ENCODE results near the gene CALN1. TPM values are rescaled to one million over a fixed set of nuclear protein-coding genes. Genes with fewer than 3 reads are reported as not detected.

Gene CALN1
- total and polyA plus RNA-seq, 2 of the 8 experiments (the other 6 are each of a cell fraction or from before 2014, with no cell fraction given), result 6.4 to 15.2 TPM

DNA sequence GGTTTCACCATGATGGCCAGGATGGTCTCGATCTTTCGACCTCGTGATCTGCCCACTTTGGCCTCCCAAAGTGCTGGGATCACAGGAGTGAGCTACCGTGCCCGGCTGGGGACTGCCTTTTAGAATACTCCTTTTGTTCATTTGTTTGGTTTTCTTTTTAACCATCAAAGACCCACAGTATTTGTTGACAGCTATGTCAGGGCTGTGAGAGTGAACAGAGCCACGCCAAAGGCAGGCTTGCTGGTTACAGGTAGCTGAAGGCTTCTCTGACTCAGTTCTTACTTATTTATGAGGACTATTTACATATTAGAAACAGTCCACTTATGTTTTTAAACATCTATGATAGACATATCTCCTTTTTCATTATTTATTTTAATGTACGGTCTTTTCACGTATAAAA, 544.5 kb downstream of the CALN1 start:
- Histone ChIP-seq H2AK5ac (ENCODE audit: low read depth, low read length) (no peak overlapping the region), H3K27me3 (replicated peaks in 1 of 4; ENCODE audit: control insufficient read depth in 3 of 4, extremely low read depth in 1 of 4, insufficient read depth in 3 of 4, low read length in 3 of 4) (no peaks in the 10 kb centered on the region), H4K91ac (replicated peaks; ENCODE audit: insufficient read length, low read length) (no peak overlapping the region), H3K9me3 (ENCODE audit: insufficient read depth in 2 of 2, low read depth in 1 of 2, low read length in 1 of 2) (no peaks in the 10 kb centered on the region), H2BK120ac (replicated peaks; ENCODE audit: low read depth, low read length) (no peak overlapping the region), H3K79me2 (ENCODE audit: control insufficient read depth in 1 of 2, insufficient read depth in 2 of 2, low read length in 2 of 2) (no peaks in the 10 kb centered on the region), H2BK12ac (ENCODE audit: low read depth, low read length) (no peak overlapping the region), H3K4me2 (ENCODE audit: insufficient read depth in 1 of 2, low read depth in 2 of 2, low read length in 2 of 2) (no peak overlapping the region), H4K8ac (ENCODE audit: extremely low read depth, insufficient read depth, low read length) (no peak overlapping the region), H3K79me1 (ENCODE audit: low read depth, low read length) (no peaks in the 10 kb centered on the region), H3K4ac (replicated peaks; ENCODE audit: insufficient read length, low read depth, low read length) (no peak overlapping the region), H2BK5ac (ENCODE audit: low read depth, low read length) (no peak overlapping the region), H2AFZ (ENCODE audit: low read length) (no peak overlapping the region), H3K14ac (ENCODE audit: insufficient read length) (no peak overlapping the region), H3K36me3 (ENCODE audit: control insufficient read depth in 2 of 4, insufficient read depth in 4 of 4, low read length in 3 of 4) (no peaks in the 10 kb centered on the region; a peak in 1 of 8 replicates), H3K4me3 (ENCODE audit: extremely low read depth in 1 of 4, insufficient read depth in 2 of 4, low read depth in 3 of 4, low read length in 4 of 4) (no peak overlapping the region), H3K23ac (ENCODE audit: insufficient read length) (no peak overlapping the region), H4K5ac (ENCODE audit: insufficient read length, low read depth, low read length) (no peak overlapping the region), H3K4me1 (replicated peaks in 1 of 4; ENCODE audit: control insufficient read depth in 3 of 4, insufficient read depth in 4 of 4, low read length in 3 of 4) (no peaks in the 10 kb centered on the region), H3K56ac (replicated peaks; ENCODE audit: insufficient read length, low read depth, low read length) (no peak overlapping the region), H4K20me1 (replicated peaks in 1 of 2; ENCODE audit: control insufficient read depth in 1 of 2, insufficient read depth in 2 of 2, low read length in 2 of 2) (no peaks in the 10 kb centered on the region), H3K18ac (ENCODE audit: extremely low read depth, low read length) (no peak overlapping the region), H3K23me2 (ENCODE audit: low read depth, low read length) (no peaks in the 10 kb centered on the region), H3K9ac (replicated peaks in 1 of 4; ENCODE audit: extremely low read depth in 1 of 4, low read depth in 3 of 4, low read length in 3 of 4) (no peak overlapping the region), H3K27ac (ENCODE audit: low read depth, low read length) (no peak overlapping the region), H2BK15ac (ENCODE audit: low read length) (no peak overlapping the region), H2BK20ac (ENCODE audit: low read length) (no peak overlapping the region)
- 94% methylated on average over 8 of the region's 8 CpGs; no CpG with 5 or more reads in 1 of the 2 experiments for WGBS, 2 experiments (ENCODE audit: extremely low coverage in 1 of 2, insufficient coverage in 1 of 2, insufficient read length in 1 of 2, insufficient replicate concordance in 2 of 2, low coverage in 1 of 2, low lambda C conversion rate in 2 of 2, missing lambda C conversion rate in 1 of 2)
- no peak for DNase-seq (ENCODE audit: low read depth in 1 of 2, low spot score in 2 of 2)
- FAIRE-seq, result no peak
- no peak for TF ChIP-seq GTF2F1 (IDR thresholded peaks at IDR 0.05; ENCODE audit: borderline replicate concordance, low read depth, low read length)
- no peak for TF ChIP-seq BRCA1 (IDR thresholded peaks at IDR 0.05; ENCODE audit: low read depth, low read length)
- TF ChIP-seq CBX8 (IDR thresholded peaks at IDR 0.05; ENCODE audit: borderline replicate concordance, low read depth, low read length), result no peak
- TF ChIP-seq SUZ12 (IDR thresholded peaks at IDR 0.05; ENCODE audit: low read length), result no peak
- TF ChIP-seq SRF (IDR thresholded peaks at IDR 0.05; ENCODE audit: low read depth, low read length), result no peak
- no peak for TF ChIP-seq CHD2 (IDR thresholded peaks at IDR 0.05; ENCODE audit: low read length)
- ChIA-PET POLR2A (ENCODE audit: partially characterized antibody) (no interaction called here), CTCF (ENCODE audit: partially characterized antibody) (interaction anchor here (0.8 to 1.5 kb wide), 5 partner anchors 12 to 627 kb away, joined by 3 to 7 read pairs (median 4); no protein-coding TSS in a partner anchor)

All from H1 (cell line).